GM12892 (cell line): ENCODE results near the gene PWP2.
"Not testable (repeated sequence)": the region's sequence is repeated elsewhere in the genome, so short reads cannot be mapped to it uniquely, and the experiment has no call there.

Experiments
- DNase-seq: peaks from one replicate; pipeline ENCODE4 v3.0.0; 2011; ENCODE audit not compliant: insufficient read length
- FAIRE-seq: peaks from 2 replicates; lab custom pipeline; 2011; peaks lifted over from hg19 to GRCh38; lab: Jason Lieb, UNC

The PWP2 gene

GRCh38 chr21:44133715-44134057 is 26.5 kb downstream of the PWP2 start:
- FAIRE-seq, DNase-seq: not testable (repeated sequence)

- peak; percentile 21 for FAIRE-seq
- not testable (repeated sequence) for DNase-seq
Measured at GRCh38 chr21:44134732-44135131, 27.5 kb downstream of the PWP2 start.

GRCh38 chr21:44138039-44138438 is 30.8 kb downstream of the PWP2 start:
- FAIRE-seq: peak; percentile 95

GRCh38 chr21:44139787-44140551 is 32.8 kb downstream of the PWP2 start:
- not testable (repeated sequence) for DNase-seq
- peak; percentile 74 for FAIRE-seq

More at GRCh38 chr21:44138039-44138438, 30.8 kb downstream of the PWP2 start:
- not testable (repeated sequence) for DNase-seq

GRCh38 chr21:44140552-44140932 is 33.3 kb downstream of the PWP2 start:
- not testable (repeated sequence) for FAIRE-seq, DNase-seq

GRCh38 chr21:44142470-44142869 is 35.3 kb downstream of the PWP2 start:
- DNase-seq, FAIRE-seq: not testable (repeated sequence)

- FAIRE-seq: peak; percentile 99
- not testable (repeated sequence) for DNase-seq
Measured at GRCh38 chr21:44143380-44143779, 36.2 kb downstream of the PWP2 start.

GRCh38 chr21:44143996-44144395 is 36.8 kb downstream of the PWP2 start:
- FAIRE-seq, DNase-seq: not testable (repeated sequence)

GRCh38 chr21:44144784-44145602 is 37.8 kb downstream of the PWP2 start:
- DNase-seq, FAIRE-seq: not testable (repeated sequence)

- not testable (repeated sequence) for FAIRE-seq, DNase-seq
Measured at GRCh38 chr21:44145616-44146015, 38.4 kb downstream of the PWP2 start.

GRCh38 chr21:44147108-44147507 is 39.9 kb downstream of the PWP2 start:
- not testable (repeated sequence) for DNase-seq
- peak; percentile 97 for FAIRE-seq

- FAIRE-seq: not testable (repeated sequence)
Measured at GRCh38 chr21:44150255-44150654, 43.1 kb downstream of the PWP2 start.

GRCh38 chr21:44153214-44153888 is 46.2 kb downstream of the PWP2 start:
- not testable (repeated sequence) for FAIRE-seq, DNase-seq

More at GRCh38 chr21:44150255-44150654, 43.1 kb downstream of the PWP2 start:
- DNase-seq: not testable (repeated sequence)

GRCh38 chr21:44153889-44154228 is 46.7 kb downstream of the PWP2 start:
- FAIRE-seq: peak; percentile 97

GRCh38 chr21:44154816-44155230 is 47.6 kb downstream of the PWP2 start:
- not testable (repeated sequence) for FAIRE-seq, DNase-seq

More at GRCh38 chr21:44153889-44154228, 46.7 kb downstream of the PWP2 start:
- not testable (repeated sequence) for DNase-seq

- peak; percentile 99 for FAIRE-seq
- DNase-seq: not testable (repeated sequence)
Measured at GRCh38 chr21:44155231-44155993, 48.2 kb downstream of the PWP2 start.

- DNase-seq: not testable (repeated sequence)
Measured at GRCh38 chr21:44155994-44156380, 48.8 kb downstream of the PWP2 start.

GRCh38 chr21:44157439-44158081 is 50.4 kb downstream of the PWP2 start:
- not testable (repeated sequence) for DNase-seq
- peak; percentile 92 for FAIRE-seq

More at GRCh38 chr21:44155994-44156380, 48.8 kb downstream of the PWP2 start:
- not testable (repeated sequence) for FAIRE-seq

- FAIRE-seq, DNase-seq: not testable (repeated sequence)
Measured at GRCh38 chr21:44158082-44158468, 50.9 kb downstream of the PWP2 start.
